ENCODE measurements around the gene MBD3L3.
"Not testable (repeated sequence)": the region's sequence is repeated elsewhere in the genome, so short reads cannot be mapped to it uniquely, and the experiment has no call there.

GRCh38 chr19:7058576-7058975, at the start of gene MBD3L3:
- TF ChIP-seq CTCF (IDR thresholded peaks at IDR 0.05; ENCODE audit: borderline replicate concordance, extremely low read depth, low read length, poor library complexity, severe bottlenecking); EZH2 (IDR thresholded peaks at IDR 0.05; ENCODE audit: borderline replicate concordance, low read depth, low read length, severe bottlenecking): not testable (repeated sequence)
